HG02885 (cell line): ENCODE measurements around the gene PPEF1.
"Not testable (repeated sequence)": the region's sequence is repeated elsewhere in the genome, so short reads cannot be mapped to it uniquely, and the experiment has no call there.

Experiments
- ATAC-seq: cut with Tn5 transposase; IDR thresholded peaks from one replicate; pipeline ENCODE4 v1.9.1; 2021; ENCODE audit warnings: mild to moderate bottlenecking; ENCODE audit not compliant: unreplicated experiment, poor library complexity

The PPEF1 gene

DNA sequence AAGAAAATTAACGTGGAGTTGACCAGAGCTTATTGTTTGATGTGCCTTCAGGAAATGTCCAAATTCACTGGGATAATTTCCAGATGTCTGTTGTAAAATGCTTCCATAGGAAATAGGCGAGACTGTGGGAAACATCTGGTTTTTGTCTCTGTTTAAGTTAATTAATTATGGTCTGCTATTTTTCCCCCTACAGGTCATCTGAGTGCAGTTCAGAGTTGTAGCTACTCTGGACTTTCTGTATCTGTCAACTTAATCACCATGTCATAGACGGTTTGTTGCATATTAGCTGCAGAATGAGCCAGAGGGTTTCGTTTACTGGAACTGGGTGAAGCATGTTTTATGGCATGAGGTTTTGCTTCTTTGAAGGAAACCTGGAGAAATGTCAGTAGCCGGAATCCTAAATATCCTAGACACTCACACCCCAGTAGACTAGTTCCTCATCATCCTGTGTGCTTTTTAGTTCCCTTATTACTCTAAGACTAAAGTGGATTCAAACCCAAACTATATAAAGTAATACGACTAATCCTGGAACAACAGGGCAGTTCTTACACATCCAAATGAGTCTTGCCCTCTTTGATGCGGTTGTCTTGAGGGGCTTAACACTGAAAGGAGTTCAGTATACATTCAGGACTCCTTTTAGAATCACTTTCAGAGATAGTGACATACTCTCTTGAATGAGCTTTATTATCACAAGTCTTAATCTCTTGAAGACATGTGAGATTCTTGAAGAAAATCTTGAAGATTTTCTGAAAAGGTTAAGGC, 62.5 kb downstream of the PPEF1 start:
- no peak for ATAC-seq

DNA sequence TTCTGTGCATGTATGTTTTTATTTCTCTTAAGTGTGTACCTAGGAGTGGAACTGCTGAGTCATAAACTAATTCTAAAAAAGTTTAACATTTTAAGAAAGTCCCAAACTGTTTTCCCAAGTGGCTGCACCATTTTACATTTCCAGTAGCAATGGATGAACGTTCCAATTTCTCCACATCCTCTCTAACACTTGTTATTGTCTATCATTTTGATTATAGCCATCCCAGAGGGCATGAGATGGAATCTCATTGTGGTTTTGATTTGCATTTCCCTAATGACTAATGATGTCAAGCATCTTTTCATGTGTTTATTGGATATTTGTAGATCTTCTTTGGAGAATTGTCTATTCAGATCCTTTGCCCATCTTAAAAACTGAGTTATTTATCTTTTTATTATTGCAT, 82.5 kb downstream of the PPEF1 start:
- ATAC-seq = no peak

DNA sequence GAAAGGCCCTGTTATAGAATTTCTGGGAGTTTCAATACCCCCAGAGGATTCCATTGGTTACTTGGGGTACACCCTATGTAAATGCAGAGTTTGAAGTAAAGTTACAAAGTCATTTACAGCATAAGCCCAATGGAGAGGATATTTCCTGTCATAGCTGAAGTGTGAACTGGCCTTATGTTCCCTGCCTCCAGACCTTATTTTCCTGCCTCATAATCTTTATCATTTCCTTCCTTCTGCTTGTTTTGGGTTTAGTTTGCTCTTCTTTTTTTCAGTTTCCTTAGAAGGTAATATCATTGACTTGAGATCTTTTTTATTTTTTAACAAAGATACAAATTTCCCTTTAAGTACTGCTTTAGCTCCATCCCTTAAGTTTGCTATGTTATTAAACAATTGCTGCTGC, 85.4 kb downstream of the PPEF1 start:
- ATAC-seq = no peak

DNA sequence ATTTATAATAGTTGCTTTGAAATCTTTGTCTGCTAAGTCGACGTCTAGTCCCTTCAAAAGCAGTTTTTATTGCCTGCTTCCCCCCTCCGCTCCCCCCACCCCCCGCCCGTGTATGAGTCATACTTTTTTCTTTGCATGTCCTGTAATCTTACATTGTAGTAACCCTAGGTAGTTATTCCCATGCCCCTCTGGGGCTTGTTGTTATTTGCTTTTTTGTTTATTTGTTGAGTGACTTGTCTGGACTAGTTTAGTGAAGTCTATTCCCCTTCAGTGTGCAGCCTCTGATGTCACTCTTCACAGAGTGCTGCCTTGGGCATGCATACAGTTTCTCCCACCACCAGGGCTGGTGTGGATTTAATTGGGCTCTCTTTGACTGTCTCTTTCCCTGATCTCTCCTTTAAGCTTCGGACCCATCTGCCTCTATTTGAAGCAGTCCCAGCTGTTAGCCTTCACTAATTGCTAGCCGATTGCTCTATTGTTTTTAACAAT, 86.2 kb downstream of the PPEF1 start:
- no peak for ATAC-seq

DNA sequence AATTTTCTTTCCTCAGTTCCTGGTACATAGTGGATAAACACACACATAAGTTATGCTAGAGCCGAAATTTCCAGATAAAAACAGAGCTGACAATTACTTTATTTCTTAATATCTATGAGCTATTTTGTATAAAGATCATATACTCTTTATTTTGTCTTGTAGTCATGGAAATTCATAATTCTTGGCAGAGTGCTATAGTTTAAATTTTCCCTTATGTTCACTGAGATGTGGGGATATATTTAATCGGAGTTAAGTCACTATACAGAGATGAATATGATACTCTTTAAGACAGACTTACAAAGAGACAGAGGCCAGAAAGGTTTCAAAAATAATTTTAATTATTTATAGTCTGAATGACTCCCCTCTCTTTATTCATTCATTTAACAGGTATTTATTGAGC, 89.7 kb downstream of the PPEF1 start:
- no peak for ATAC-seq

DNA sequence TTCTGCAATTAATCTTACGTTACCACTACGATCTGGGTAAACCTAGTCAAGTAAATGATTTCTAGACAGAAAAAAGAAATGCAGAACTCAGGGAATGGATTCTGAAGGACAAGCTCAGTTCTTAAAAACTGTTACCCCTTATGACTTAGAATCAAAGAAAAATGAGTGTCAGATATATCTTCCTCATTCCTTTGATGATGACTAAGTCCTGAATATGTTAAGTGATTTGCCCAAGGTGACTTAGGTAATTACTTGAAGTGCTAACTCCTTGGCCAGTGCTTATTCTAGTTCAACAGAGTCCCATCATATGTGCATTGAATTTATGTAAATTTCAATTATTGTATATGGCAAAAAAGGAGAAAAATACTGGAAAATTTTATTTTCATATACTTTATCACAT, 92.5 kb downstream of the PPEF1 start:
- ATAC-seq = no peak

DNA sequence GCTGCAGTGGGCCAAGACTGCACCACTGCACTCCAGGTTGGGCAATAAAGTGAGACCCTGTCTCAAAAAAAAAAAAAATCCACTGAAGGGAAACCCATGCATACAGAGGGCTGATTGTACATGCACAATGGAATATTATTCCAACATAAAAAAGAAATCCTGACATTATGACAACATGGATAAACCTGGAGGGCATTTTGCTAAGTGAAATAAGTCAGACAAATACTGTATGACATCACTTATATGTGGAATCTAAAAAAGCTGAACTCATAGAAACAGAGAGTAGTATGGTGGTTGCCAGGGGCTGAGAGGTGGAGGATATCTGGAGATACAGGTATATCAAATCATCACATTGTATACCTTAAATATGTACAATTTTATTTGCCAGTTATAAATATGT, 102.2 kb downstream of the PPEF1 start:
- no peak for ATAC-seq

DNA sequence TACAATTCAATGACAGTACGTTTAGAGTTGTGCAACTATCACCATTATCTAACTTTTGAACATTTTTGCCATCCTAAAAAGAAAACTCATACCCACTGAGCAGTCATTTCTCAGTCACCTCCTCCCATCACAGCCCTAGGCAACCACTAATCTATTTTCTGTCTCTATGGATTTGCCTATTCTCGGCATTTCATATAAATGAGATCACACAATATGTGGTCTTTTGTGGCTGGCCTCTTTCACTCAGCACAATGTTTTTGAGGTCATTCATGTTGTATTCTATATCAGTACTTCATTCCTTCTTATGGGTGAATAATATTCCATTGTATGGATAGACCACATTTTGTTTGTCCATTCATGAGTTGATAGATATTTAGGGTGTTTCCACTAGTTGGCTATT, 103.0 kb downstream of the PPEF1 start:
- ATAC-seq = no peak

DNA sequence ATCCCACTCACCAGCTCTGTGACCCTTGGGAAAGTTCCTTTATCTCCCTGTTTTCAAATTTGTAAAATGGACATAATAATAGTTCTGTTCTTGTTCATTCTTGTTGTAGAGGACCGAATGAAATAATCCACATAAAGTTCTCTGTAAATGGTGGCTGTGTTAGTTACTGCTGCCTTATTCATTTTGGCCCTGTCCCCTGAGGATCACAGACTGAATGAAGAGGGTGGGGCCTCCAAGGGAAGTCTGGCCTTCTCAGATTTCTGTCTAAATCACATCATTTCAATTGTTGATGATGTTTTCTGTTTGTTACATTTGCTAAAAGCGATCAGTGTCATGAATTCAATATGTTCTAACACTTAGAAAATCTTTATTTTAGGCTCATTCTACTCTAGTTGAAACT, 117.9 kb downstream of the PPEF1 start:
- ATAC-seq = no peak

DNA sequence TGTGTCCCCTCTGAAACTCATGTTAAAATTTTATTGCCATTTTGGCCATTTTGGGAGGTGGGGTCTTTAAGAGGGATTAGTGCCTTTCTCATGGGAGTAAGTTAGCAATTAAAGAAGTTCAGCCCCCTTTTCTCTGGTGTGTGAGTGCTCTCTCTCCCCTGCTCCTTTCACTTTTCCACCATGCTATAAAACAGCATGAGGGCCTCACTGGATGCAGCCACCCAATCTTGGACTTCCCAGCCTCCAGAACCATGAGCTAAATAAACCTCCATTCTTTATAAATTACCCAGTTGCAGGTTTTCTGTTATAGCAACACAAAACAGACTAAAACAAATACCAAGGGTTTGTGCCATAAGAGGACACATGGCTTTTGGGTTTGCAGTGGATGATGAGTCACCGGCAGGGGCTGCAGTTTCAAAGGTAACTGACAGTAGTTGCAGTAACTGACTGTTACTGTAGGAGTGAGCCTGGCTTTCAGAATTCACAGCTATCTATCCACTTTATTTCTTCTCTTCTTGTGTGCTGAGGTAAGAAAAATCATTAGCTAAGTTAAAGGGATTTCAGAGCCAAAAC, 121.5 kb downstream of the PPEF1 start:
- no peak for ATAC-seq

DNA sequence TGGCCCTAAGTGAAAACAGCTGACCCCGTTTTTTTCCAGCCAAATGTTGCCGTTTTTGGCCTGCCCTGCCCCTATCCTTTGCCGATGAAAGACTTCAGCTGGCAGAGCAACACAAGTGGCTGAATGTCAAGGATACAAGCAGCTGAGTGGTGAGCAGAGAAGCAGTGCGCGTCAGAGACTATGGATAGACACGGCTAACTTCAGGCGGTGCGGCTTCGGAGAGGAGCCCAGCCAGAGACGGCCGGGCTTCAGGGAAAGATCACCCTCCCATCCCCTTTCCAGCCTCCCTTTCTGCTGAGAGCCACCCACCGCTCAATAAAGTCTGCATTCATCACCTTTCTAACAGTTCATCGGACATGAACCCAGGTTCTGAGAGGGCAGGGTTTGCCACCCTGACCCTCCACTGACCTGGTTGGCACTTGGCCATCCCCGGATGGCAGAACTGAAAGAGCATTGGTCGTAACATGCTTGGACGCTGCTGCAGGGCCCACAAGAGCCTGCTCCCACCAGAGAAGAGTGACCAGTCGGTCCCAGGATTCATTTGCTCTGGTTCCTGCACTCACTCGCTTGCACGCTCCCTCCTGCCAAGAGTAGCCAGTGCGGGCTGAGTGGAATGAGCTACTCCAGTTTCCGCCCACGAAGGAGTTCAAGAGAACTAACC, 125.8 kb downstream of the PPEF1 start:
- ATAC-seq = no peak

DNA sequence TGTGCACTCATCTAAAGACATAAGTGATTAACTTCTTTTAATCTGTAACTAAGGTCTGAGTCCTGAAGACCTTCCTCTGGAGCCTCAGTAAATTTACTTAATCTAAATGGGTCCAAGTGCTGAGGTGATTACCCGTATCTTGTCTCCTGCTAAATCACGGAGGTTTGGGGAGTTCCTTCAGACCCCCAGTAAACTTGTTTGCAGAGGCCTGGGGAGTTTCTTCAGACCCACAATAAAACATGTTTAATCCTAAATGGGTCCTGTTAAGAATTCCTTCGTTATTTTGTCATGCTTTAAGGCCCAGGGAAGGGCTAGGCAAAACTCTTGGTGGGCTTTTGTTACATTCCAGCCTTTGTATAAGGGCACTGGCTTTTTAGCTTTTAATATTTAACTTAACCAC, 140.5 kb downstream of the PPEF1 start:
- not testable (repeated sequence) for ATAC-seq

DNA sequence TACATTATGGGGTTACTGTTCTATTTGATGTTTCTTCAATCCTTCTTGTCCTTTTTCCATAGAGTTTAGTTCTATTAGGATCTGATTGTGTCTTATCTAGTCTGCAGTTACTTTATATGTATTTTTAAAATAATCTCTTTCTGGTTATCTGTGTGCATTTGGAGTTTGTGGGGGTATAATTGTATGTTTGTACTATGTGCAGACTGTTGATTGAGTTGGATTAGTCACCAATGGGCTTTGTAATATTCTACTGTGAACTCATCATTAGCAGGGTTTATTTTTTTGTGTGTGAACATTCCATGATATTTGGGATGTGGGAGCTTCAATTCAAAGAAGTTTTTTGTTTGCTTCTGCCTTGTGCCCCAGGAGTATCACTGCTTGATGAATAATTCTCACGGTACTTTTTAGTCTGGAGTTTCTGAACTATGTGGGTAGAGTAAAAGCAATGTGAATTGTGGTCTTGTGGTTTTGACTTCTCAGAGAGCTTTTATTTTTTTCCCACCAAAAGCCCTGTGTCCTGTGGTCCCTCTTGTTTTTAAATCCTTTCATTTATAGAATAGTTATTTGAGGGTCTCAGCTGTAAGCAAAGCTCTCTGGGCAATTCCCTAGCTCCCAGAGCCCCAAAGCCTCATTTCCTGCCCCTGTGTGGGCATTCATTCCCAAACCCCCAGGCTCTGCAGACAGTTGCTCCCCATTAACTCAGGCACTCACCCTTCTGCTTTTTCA, 148.6 kb downstream of the PPEF1 start:
- peak; percentile 94 for ATAC-seq

DNA sequence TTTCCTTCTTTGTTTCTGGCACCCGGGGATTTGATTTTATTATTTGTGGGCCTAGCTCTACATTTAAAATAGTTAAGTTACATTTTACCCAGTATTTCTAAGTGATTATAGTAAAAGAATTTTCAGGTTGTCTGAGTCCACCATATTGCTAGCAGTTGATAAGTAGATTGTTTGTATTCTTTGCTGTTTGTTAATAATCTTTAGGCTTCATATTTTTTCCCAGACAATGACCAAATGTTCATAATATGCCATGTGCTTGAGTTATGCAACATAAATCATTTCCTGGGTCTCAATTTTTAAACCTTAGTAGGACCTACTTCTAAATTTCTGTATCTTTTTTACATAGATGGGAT, 149.2 kb downstream of the PPEF1 start:
- ATAC-seq = no peak

DNA sequence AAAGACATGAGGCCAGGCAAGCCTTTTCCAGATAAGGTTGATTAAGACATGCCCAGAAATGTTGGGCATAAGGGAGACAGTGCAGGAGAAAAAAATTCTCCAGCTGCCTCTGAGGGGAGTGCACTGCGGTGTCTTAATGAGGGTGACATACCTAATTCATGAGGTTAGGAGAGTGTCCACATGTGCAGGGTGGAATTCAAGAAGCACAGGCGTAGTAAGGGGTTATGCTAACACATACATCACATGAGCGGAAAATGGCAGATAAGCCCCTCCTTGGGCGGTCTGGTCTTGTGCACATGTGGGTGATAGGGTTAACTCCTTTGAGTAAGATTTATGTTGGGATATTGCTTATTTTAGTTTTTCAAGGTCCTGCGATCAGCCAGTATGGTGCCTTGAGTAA, 154.1 kb downstream of the PPEF1 start:
- ATAC-seq = no peak

DNA sequence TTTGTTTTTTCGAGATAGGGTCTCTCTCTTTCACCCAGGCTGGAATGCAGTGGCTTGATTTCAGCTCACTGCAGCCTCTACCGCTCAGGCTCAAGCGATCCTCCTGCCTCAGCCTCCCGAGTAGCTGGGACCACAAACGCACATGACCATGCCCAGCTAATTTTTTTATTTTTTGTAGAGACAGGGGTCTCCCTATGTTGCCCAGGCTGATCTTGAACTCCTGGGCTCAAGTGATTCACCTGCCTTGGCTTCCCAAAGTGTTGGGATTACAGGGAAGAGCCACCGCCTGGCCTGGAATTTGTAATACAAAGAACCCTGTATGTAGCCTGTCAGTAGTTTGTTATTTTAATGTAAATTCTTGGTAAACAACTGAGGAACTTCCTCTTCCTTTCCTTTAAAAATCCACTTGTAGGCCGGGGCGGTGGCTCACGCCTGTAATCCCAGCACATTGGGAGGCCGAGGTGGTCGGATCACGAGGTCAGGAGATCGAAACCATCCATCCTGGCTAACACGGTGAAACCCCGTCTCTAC, 157.0 kb downstream of the PPEF1 start:
- no peak for ATAC-seq

DNA sequence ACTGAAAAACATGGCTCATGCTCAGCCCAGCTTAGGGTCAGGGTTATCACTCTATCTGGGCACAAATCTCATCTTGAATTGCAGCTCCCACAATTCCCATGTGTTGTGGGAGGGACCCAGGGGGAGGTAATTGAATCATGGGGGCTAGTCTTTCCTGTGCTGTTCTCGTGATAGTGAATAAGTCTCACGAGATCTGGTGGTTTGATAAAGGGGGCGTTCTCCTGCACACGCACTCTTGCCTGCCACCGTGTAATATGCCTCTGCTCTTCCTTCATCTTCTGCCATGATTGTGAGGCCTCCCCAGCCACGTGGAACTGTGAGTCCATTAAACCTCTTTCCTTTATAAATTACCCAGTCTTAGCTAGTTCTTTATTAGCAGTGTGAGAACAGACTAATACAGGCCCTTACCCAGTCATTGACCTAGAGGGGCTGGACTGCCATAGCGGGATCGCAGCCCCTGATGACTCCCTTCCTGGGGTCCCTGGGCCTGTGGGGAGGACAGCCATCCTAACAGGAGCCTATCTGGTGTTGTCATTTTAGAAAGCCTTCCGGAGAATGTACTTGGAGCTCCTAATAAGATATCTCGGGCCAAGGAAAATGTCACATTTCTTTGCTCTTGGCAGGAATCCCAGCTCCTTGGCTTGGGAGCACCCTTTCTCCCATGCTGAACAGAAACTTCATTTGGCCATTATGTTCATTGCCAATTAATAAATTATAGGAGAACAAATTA, 163.9 kb downstream of the PPEF1 start:
- no peak for ATAC-seq

DNA sequence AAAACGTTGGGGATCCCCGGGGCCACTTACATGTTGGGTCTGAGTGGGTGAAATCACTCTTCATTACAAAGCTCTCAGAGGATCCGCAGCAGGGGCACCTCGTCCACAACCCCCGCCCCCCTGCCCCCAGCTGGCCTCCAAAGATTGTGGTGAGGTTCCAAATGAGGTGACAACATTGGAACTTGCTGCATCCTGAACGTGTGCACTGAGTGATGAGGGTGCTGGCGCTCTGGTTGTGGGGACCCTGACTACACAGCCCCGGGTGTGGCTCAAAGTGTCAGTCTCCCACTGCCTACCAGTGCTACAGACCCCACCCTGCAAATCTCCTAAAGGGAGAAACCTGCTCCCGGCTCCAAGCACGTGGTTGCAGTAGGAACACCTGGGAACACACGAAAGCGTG, 164.5 kb downstream of the PPEF1 start:
- ATAC-seq = no peak

DNA sequence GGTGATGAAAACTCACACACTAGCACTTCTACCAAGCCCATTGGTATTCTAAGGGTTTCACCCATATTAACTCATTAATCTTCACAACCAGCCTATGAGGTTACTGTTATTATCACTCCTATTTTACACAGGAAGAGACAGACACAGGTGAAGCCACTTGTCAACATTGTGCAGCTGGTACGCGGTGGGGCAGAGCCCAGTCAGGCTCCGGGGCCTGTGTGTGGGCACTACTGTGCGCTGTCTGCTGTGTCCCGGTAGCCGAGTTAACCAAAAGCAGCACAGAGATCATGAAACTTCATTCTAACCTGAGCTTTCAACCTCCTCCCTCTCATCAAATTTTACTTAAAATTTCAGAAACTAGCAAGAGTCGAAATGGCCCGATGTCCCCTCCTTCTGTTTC, 165.2 kb downstream of the PPEF1 start:
- ATAC-seq = no peak

DNA sequence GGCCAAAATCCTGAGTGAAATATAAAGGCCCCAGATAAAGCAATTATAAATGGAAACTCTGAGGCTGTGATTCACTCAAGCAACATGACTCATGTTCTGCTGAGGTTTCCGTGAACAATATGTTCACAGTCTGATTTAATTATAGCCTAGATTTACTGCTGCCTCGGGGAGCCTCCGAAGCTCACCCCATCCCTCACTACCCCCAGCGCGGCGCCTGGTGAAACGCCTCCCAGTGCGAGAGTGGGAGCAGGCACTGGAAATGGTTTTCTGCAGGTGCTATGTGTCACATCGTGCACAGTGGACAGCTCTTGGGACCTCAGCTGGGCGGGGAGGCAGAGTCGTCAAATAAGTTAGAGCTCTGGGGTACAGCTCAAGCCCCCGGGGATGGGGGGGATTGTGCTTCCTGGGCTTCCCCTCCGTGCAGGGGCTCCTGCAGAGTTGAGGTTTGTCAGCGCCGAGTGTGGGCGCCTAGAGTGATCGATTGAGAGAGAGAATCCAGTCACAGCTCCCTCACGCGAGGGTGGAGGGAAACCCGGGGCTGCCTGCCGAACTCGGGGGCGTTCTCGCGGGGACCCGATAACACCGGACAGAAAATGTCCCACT, 165.8 kb downstream of the PPEF1 start:
- no peak for ATAC-seq
